ENCODE results near the gene UGT2A2. TPM values are rescaled to one million over a fixed set of nuclear protein-coding genes. Genes with fewer than 3 reads are reported as not detected.

Gene UGT2A2
- total and polyA plus RNA-seq, 10 of the 15 experiments (the other 5 are each of a cell fraction or from before 2014, with no cell fraction given) = 0.18 TPM; not detected in 9

- H3K27me3 ChIP-seq (replicated peaks in 1 of 2; ENCODE audit: control insufficient read depth in 2 of 2, insufficient read depth in 2 of 2, low read length in 1 of 2) = no peaks in the 10 kb centered on the region
- no peaks in the 10 kb centered on the region for H3K4me1 ChIP-seq (ENCODE audit: control insufficient read depth, insufficient read depth, low read length)
- POLR2A ChIA-PET = no interaction called here
- no peak within 1 kb of the TSS for H3K27ac ChIP-seq (ENCODE audit: control insufficient read depth, insufficient read depth)
- FAIRE-seq = no peak
- no peak for TF ChIP-seq RUNX3 (IDR thresholded peaks at IDR 0.05; ENCODE audit: low read length)
- no peak for TF ChIP-seq WRNIP1 (IDR thresholded peaks at IDR 0.05; ENCODE audit: borderline replicate concordance, low read depth, low read length)
- no peak for TF ChIP-seq ZBTB40 (IDR thresholded peaks at IDR 0.05; ENCODE audit: borderline replicate concordance)
- no peak for TF ChIP-seq ZBED1 (IDR thresholded peaks at IDR 0.05; ENCODE audit: borderline replicate concordance)
- TF ChIP-seq CTCF (IDR thresholded peaks at IDR 0.05 in 2 of 3, conservative IDR thresholded peaks at IDR 0.05 in 1 of 3; ENCODE audit: control insufficient read depth in 2 of 3, extremely low read depth in 1 of 3, insufficient read depth in 1 of 3, low read depth in 3 of 3, low read length in 3 of 3) = no peak
- TF ChIP-seq PKNOX1 (IDR thresholded peaks at IDR 0.05) = no peak
- no peak for TF ChIP-seq RAD51 (IDR thresholded peaks at IDR 0.05)
- TF ChIP-seq CEBPZ (IDR thresholded peaks at IDR 0.05; ENCODE audit: low read depth, low read length) = no peak
- H4K20me1 ChIP-seq (ENCODE audit: control insufficient read depth, insufficient read depth) = no peaks in the 10 kb centered on the region
- RAD21 ChIA-PET (ENCODE audit: unreplicated experiment) = no interaction called here
- H3K36me3 ChIP-seq (ENCODE audit: control insufficient read depth in 2 of 2, insufficient read depth in 2 of 2, low read length in 1 of 2) = no peaks in the 10 kb centered on the region
- H3K9me3 ChIP-seq (replicated peaks; ENCODE audit: control insufficient read depth, insufficient read depth, low read length) = no peaks in the 10 kb centered on the region
- intact Hi-C loops (cut with micrococcal nuclease; ENCODE audit: unreplicated experiment) (no loop called here), in situ Hi-C loops (cut with MboI) (no loop called here)
- H3K79me2 ChIP-seq (ENCODE audit: control insufficient read depth, insufficient read depth, low read length) = no peaks in the 10 kb centered on the region
- H3K4me2 ChIP-seq (ENCODE audit: control insufficient read depth, insufficient read depth) = no peak within 1 kb of the TSS
- SMC1A ChIA-PET (ENCODE audit: uncharacterized antibody, unreplicated experiment) = no interaction called here
- H3K9ac ChIP-seq (ENCODE audit: control insufficient read depth, insufficient read depth, low read length) = no peak within 1 kb of the TSS
- no peak for ATAC-seq
- H2AFZ ChIP-seq (ENCODE audit: control insufficient read depth, low read depth, low read length) = no peak within 1 kb of the TSS
- H3K4me3 ChIP-seq = no peak within 1 kb of the TSS
- no TSS peak for BruUV-seq (replicated peaks)
- 0% methylated on average over 1 of the region's 1 CpG for WGBS (ENCODE audit: insufficient coverage, insufficient replicate concordance, low lambda C conversion rate, missing lambda C conversion rate)
- CTCF ChIA-PET = no interaction called here
- no peak for DNase-seq (ENCODE audit: low read depth, low spot score)
These were observed 13.7 kb upstream of the UGT2A2 start, which contains the start of gene UGT2A1 for GRCh38 chr4:69653147-69653546. TSS of gene UGT2A1 (minus strand) at chr4:69653247. CDS start at chr4:69647644, 5,603 bp downstream.
